Measurements from ENCODE around the gene PDE9A. TPM values are rescaled to one million over a fixed set of nuclear protein-coding genes. Genes with fewer than 3 reads are reported as not detected.

The PDE9A gene
- total RNA-seq, 4 donors from 2014 or later: 92.4 to 478 (median 444) TPM

DNA sequence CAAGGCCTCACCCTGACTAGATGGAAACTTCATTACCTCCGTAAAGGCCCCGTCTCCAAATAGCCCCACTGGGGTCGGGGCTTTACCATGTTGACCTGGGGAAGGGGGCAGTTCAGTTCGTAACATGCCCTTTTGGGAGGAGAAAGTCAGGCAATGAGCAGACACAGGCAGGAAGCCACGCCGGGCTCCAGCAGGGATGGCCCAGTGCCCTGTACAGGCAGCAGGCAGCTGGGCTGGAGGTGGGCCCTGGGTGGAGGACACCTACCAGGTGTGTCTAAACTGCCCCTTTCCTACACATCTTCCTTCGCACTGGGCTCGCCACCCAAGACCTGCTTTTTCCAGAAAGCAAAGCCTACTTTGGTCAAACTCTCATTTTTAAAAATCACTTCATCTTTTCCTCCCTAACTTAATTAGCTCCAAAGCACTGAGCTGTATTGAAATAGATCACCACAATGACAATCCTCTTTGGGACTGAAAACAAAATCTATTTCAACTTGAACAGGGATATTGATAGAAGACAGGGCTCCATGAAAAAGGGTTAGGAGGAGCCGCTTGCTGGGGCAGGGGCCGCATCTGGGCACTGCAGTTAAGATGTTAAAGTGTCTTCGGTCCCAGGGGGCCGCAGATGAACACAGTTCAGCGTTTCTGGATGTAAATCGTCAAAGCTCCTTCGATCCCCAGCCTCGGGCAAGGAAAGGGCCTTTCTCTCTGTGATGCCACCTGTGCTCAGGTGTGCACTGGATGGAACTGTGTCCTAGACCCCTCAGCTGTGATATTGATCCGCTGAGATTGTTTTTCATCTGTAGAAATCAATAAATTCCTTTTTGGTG lies 104.6 kb downstream of the PDE9A start:
- H3K27ac ChIP-seq: no peak overlapping the region
- DNase-seq: peak in 1 of 3 donors; percentile 48
- no peaks in the 10 kb centered on the region for H3K9me3 ChIP-seq
- peaks cover 0 to 16% (median 0%) of the 10 kb centered on the region in 4 donors for H3K4me1 ChIP-seq
- H3K36me3 ChIP-seq: peaks cover 0 to 91% (median 0%) of the 10 kb centered on the region in 3 donors
- TF ChIP-seq, protein P1, sequence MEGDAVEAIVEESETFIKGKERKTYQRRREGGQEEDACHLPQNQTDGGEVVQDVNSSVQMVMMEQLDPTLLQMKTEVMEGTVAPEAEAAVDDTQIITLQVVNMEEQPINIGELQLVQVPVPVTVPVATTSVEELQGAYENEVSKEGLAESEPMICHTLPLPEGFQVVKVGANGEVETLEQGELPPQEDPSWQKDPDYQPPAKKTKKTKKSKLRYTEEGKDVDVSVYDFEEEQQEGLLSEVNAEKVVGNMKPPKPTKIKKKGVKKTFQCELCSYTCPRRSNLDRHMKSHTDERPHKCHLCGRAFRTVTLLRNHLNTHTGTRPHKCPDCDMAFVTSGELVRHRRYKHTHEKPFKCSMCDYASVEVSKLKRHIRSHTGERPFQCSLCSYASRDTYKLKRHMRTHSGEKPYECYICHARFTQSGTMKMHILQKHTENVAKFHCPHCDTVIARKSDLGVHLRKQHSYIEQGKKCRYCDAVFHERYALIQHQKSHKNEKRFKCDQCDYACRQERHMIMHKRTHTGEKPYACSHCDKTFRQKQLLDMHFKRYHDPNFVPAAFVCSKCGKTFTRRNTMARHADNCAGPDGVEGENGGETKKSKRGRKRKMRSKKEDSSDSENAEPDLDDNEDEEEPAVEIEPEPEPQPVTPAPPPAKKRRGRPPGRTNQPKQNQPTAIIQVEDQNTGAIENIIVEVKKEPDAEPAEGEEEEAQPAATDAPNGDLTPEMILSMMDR (IDR thresholded peaks at IDR 0.05): no peak
- no peak for TF ChIP-seq POLR2A (IDR thresholded peaks at IDR 0.05)
- no peaks in the 10 kb centered on the region for H3K27me3 ChIP-seq
- H3K4me3 ChIP-seq: no peak overlapping the region

DNA sequence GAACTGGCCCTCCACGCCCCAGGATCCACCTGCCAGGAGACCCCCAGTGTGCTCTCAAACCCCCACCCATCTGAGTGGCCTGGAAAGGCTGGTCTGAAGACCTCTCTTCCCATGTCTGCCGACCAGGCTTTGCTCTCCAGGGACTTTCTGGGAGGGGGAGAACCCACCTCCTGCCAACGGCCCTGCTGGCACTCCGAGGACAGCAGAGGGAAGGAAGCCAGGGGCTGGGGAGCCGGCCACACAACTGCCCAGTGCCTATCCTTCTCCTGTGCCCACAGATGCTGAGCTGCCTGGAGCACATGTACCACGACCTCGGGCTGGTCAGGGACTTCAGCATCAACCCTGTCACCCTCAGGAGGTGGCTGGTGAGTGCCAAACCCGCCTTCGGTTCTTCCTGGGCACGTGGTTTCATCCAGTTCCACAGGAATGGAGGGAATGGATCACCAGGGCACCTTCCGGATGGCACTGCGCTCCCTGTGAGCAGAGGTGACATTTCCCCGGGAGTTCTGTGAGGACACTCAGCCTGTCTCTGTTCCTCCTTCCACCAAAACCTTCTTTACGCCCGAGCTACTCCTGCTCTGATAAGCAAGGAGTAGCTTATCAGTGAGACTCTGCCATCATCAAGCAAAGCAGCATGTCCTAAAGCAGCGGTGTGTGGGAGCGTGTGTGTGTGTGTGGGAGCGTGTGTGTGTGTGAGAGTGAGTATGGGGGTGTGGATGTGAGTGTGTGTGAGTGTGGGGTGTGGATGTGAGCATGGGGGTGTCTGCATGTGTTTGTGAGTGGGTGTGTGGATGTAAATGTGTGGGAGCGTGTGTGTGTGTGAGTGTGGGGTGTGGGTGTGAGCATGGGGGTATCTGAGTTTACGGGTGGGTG lies 105.5 kb downstream of the PDE9A start:
- peaks cover 0 to 16% (median 0%) of the 10 kb centered on the region in 4 donors for H3K4me1 ChIP-seq
- H3K4me3 ChIP-seq: no peak overlapping the region
- H3K36me3 ChIP-seq: peaks cover 0 to 91% (median 0%) of the 10 kb centered on the region in 3 donors
- H3K27me3 ChIP-seq: no peaks in the 10 kb centered on the region
- no peaks in the 10 kb centered on the region for H3K9me3 ChIP-seq
- no peak overlapping the region for H3K27ac ChIP-seq
- TF ChIP-seq, protein P1 (IDR thresholded peaks at IDR 0.05): no peak
- no peak for TF ChIP-seq POLR2A (IDR thresholded peaks at IDR 0.05)
- DNase-seq: peak in 1 of 3 donors; percentile 45

DNA sequence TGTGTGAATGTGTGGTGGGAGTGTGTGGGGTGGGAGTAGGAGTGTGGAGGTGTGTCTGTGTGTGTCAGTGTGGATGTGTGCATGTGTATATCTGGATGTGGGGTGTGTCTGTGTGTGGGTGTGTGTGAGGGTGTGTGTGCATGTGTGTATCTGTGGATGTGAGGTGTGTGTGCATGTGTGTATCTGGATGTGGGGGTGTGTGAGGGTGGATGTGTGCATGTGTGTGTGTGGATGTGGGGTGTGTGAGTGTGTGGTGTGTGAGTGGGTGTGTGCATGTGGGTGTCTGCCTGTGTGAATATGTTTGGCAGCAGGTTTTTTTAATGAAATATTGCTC lies 106.1 kb downstream of the PDE9A start:
- DNase-seq: no peak
- H3K36me3 ChIP-seq: peaks cover 0 to 91% (median 0%) of the 10 kb centered on the region in 3 donors
- H3K9me3 ChIP-seq: no peaks in the 10 kb centered on the region
- H3K4me1 ChIP-seq: peaks cover 0 to 16% (median 0%) of the 10 kb centered on the region in 4 donors
- TF ChIP-seq POLR2A (IDR thresholded peaks at IDR 0.05): no peak
- no peaks in the 10 kb centered on the region for H3K27me3 ChIP-seq
- peak overlapping the region in 1 of 4 donors; percentile 29 for H3K27ac ChIP-seq
- no peak overlapping the region for H3K4me3 ChIP-seq

DNA sequence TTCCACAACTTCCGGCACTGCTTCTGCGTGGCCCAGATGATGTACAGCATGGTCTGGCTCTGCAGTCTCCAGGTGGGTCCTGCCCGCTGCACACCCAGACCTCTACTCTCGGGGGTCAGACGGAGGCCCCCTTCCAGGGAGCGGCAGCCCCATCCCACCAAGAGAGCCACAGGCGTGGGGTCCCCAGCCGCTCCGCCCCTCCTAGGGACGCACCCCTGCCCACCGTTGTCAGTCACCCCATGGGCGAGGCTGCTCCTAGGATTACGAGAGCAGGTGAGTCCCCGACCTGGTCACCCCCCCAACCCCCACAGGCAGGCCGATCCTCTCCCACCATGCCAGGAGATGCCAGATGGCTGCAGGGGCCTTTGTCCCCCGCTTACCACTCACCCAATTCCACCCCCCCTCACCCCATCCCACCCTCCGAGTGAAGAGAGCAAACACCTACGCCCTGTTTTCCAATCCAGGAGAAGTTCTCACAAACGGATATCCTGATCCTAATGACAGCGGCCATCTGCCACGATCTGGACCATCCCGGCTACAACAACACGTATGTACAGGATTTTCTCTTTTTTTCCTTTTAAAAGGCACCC lies 107.0 kb downstream of the PDE9A start:
- Histone ChIP-seq H3K36me3 (peaks cover 0 to 93% (median 0%) of the 10 kb centered on the region in 3 donors), H3K9me3 (no peaks in the 10 kb centered on the region), H3K4me1 (peaks cover 0 to 16% (median 0%) of the 10 kb centered on the region in 4 donors), H3K27me3 (no peaks in the 10 kb centered on the region), H3K4me3 (no peak overlapping the region), H3K27ac (peak overlapping the region in 2 of 4 donors; percentile 29 to 50)
- TF ChIP-seq, protein P1 (IDR thresholded peaks at IDR 0.05): no peak
- TF ChIP-seq POLR2A (IDR thresholded peaks at IDR 0.05): no peak
- no peak for DNase-seq

DNA sequence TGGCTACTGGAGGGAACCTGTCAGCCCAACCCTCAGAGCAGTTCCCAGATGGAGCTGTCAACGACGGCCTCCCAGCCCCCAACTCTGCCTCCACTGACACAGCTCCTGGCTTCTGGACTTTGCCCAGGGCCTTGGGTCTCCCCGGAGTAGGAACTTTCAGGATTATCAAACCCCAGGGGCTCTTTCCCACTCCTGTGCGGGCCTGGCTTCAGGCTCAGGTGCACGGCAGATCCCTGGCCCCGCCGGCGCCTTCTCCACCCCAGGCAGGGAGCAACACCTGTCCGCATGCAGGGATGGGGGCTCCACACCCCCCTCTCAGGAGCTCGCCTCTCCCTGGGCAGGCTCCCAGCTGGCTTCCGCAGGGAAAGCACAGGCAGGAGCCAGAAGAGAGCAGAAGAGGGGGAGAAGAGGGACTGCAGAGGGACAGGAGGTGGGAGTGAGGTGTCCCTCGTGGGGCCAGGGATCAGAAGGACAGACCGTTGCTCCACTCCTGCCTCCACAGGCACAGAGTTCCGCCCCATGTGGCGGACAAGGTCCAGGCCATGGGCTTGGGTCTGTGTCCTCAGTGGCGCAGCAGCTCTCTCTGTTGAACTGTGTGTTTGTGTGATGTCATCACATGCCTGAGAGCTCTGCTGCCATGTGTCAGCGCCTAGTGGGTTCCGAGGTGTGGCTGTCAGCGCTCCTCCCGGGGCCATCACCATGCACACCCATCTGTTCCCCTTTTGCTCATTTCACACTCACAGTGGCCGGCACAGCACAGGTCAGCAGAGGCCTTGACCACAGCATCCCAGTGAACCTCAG lies 107.7 kb downstream of the PDE9A start:
- TF ChIP-seq, protein P1 (IDR thresholded peaks at IDR 0.05): peak in 1 of 6 experiments; percentile 4
- TF ChIP-seq POLR2A (IDR thresholded peaks at IDR 0.05): no peak
- Histone ChIP-seq H3K36me3 (peaks cover 0 to 93% (median 0%) of the 10 kb centered on the region in 3 donors), H3K27me3 (no peaks in the 10 kb centered on the region), H3K4me1 (peaks cover 0 to 16% (median 0%) of the 10 kb centered on the region in 4 donors), H3K4me3 (no peak overlapping the region), H3K9me3 (no peaks in the 10 kb centered on the region), H3K27ac (peak overlapping the region in 2 of 4 donors; percentile 29 to 50)
- peak in 1 of 3 donors; percentile 69 for DNase-seq
